Measurements from ENCODE around the gene GZF1. TPM values are rescaled to one million over a fixed set of nuclear protein-coding genes. Genes with fewer than 3 reads are reported as not detected.

GZF1 gene
- total RNA-seq, 1 experiment from 2014 or later = 30.8 TPM

DNA sequence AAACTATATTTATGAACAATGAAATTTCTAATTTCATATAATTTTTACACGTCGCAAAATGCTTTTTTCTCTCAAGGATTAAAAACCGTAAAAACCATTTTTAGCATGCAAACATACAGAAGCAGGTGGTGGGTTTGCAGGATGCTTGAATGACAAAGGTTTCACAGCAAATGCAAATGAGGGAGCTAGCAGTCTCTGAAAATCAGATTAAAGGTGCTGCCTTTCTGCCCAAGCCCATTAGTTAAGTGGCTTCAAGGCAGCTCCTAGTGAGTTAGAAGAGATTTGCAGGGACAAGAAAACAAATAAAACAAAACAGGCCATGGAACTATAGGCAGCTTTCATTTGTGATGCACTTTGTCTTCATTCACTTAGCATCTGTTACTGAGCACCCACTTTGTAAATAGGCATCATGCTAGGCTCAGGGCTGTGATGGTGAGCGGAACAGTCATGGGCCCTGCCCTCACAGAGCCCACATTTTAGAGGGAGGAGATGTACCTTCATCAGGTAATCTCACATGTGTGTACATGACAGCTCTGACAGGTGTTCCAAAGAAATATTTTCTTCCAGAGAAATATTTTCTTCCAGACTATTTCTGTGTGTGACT lies 29.8 kb downstream of the GZF1 start:
- in situ Hi-C loops (cut with HindIII; ENCODE audit: low pct_unique_long_range_greater_than_20kb, low sequenced_read_pairs) = no loop called here
- DNase-seq (ENCODE audit: low read depth) = no peak

DNA sequence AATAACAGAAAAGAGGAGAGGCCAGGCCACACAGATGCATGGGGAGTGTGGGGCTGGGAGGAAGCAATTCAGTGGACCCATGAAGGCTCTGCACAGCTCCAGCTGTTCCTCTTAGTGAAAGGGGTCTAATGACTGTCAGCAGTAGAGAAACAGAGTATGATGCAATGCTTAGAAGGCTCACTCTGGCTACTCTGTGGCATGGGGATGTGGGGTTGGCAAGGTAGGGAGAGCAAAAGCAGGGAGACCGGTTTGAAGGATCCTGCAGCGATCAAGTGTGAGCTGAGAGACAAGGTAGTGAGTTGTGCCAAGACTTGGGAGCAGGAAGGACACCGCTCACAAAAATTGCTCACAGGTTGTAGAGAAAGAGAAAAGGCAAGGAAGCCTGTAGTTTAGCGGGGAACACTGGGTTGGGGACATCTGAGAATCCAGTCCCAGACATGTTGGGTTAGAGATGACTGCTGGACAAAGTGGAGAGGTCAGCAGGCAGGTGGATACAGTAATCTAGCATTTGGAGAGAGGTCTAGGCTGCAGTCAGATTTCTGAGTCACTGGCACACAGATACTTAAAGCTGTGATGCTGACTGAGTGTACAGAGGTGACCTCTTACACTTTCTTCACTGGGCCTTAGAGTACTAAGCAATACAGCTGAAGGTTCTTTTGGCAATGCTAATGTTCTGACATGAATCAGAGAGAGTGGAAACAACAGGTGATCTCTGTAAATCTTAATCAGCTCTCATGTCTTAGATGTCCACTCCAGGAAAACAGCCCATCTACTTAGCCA lies 32.2 kb downstream of the GZF1 start:
- in situ Hi-C loops (cut with HindIII; ENCODE audit: low pct_unique_long_range_greater_than_20kb, low sequenced_read_pairs) = no loop called here

DNA sequence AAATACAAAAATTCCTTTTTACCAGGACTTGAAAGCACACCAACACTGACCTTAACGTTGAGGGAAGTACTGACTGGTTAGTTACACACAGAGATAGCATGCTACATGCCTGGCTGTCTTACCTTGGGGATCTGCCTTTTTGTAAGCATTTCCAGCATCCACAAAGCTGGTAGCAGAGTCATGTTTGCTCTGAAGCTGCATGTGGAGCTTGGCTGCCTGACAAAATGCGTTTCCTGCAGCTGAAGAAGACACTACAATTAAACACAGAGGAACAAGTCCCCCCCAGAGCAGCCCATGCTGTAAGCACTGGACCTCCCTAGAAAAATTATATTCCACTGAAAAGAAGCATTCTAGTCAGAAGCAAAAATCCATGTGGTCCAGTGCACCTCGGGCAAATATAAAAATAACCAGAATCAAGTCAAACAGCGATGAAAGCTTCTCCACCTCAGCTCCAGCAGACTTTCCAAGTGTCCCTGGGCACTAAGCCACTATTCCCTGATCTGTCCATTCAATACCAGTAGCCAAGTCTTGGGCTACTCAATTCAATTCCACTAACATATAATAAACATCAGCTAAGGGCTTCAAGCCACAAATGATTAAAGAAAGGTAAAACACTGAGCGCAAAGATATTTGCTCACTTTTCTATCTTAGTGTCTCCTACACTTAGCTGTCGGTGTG lies 35.1 kb downstream of the GZF1 start:
- in situ Hi-C loops (cut with HindIII; ENCODE audit: low pct_unique_long_range_greater_than_20kb, low sequenced_read_pairs) = no loop called here

More for the DNA sequence above, 32.2 kb downstream of the GZF1 start:
- no peak for DNase-seq (ENCODE audit: low read depth)

GRCh38 chr20:23397961-23398360 lies 36.0 kb downstream of the GZF1 start:
- in situ Hi-C loops (cut with HindIII; ENCODE audit: low pct_unique_long_range_greater_than_20kb, low sequenced_read_pairs) = no loop called here
- DNase-seq (ENCODE audit: low read depth) = no peak

More for the DNA sequence above, 35.1 kb downstream of the GZF1 start:
- DNase-seq (ENCODE audit: low read depth) = no peak

- in situ Hi-C loops (cut with HindIII; ENCODE audit: low pct_unique_long_range_greater_than_20kb, low sequenced_read_pairs) = no loop called here
- DNase-seq (ENCODE audit: low read depth) = no peak
Measured at GRCh38 chr20:23399568-23400241, 37.7 kb downstream of the GZF1 start.

DNA sequence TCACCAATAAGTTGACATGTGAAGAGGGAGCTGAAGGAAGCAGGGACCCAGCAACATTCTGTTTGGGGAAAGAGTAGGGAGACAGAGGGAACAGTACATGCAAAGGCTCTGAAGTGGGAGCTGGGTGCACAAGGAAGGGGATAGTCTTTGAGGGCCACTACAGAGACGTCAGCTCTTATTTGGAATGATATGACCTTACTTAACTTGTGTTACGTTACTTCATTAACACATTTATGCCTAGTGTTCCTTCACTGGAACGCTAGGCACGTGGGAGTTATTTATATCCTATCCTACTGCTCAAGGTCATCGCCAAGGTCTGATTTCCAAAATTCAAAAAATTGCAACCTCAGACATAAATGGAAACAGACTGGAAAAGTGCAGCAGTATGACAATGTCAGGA lies 39.1 kb downstream of the GZF1 start:
- in situ Hi-C loops (cut with HindIII; ENCODE audit: low pct_unique_long_range_greater_than_20kb, low sequenced_read_pairs) = no loop called here
- DNase-seq (ENCODE audit: low read depth) = no peak

DNA sequence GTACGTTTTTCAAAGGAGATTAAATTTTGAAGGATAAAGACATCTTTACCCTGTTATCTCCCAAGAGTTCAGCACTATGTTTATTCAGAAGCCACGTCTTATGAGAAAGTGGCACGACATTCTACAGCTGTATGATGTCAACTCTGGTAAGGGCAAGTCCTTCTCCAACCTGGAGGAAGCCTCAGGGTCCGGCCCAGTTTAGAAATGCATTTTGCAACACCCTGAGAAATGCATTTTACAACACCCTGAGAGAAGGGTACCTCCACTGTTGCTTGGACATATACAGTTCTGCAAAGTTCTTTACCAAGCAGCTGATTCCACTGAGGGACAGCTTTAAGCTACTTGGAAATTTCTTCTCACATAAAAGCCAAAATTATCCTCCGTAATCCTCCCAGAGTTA lies 41.8 kb downstream of the GZF1 start:
- in situ Hi-C loops (cut with HindIII; ENCODE audit: low pct_unique_long_range_greater_than_20kb, low sequenced_read_pairs) = no loop called here
- no peak for DNase-seq (ENCODE audit: low read depth)

DNA sequence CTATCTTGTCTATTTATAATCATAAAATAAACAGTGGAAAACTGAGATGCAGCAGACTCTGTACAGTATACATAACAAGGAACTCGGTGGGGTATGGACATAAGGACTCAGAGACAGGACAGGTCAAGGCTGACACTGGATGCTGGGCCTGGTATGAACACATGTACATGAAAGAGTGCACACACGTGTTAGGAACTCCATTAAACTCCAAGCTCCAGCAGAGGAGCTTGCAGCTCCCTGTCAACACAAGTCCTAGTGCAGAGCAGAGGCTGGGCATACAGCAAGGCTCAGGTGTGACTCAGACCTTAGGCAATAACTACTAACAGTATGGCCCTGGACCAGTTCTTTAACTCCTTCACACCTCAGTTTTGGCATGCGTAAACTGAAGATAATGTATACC lies 42.2 kb downstream of the GZF1 start:
- in situ Hi-C loops (cut with HindIII; ENCODE audit: low pct_unique_long_range_greater_than_20kb, low sequenced_read_pairs) = no loop called here
- no peak for DNase-seq (ENCODE audit: low read depth)

DNA sequence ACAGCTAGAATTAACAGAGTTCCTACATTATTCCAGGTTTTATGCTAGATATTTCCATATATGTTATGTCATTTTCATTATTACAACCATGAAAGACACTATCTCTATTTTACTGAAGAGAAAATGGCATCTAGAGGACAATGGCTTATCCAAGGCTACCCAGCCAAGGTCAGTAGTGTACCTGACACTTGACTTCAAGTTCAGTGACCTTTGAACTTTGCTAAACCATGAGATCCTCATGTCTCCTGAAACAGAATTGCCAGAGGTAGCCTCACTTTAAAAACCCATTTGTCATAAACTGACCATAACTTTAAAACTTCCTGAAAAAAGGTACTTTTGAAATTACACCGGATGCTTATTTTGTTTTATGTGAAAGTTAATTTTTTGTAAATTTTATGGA lies 44.9 kb downstream of the GZF1 start:
- in situ Hi-C loops (cut with HindIII; ENCODE audit: low pct_unique_long_range_greater_than_20kb, low sequenced_read_pairs) = no loop called here

DNA sequence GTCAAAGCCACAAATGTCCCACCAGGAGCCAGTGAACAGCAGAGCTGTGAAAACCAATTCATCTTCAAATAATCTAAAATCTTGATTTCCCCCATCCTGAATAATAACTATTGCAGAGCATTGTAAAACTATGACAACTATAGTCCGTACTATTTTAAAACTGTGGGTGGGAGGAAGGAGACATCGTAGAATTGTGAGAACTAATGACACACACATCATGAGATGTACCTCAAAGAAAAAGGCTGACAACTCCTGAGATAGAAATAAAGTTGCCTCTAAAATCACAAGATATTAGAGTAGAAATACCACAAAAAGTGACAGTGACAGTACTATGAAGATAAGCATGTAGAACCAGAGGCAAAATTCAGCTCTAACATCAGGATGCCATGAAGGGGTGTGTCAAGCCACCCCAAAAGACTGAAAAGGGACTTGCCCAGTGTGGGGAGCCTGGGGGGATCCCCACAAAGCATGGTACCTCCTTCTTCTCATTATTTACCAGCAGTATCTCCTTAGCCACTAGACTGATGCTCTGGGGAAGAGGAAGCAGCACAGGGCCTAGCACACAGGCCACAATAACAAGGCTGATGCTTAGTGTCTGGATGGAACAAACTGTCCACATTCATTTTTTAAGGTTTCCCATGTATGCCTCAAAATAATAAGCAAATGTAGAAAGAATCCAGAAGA lies 45.9 kb downstream of the GZF1 start:
- in situ Hi-C loops (cut with HindIII; ENCODE audit: low pct_unique_long_range_greater_than_20kb, low sequenced_read_pairs) = no loop called here
- DNase-seq (ENCODE audit: low read depth) = no peak

More for the DNA sequence above, 44.9 kb downstream of the GZF1 start:
- no peak for DNase-seq (ENCODE audit: low read depth)

DNA sequence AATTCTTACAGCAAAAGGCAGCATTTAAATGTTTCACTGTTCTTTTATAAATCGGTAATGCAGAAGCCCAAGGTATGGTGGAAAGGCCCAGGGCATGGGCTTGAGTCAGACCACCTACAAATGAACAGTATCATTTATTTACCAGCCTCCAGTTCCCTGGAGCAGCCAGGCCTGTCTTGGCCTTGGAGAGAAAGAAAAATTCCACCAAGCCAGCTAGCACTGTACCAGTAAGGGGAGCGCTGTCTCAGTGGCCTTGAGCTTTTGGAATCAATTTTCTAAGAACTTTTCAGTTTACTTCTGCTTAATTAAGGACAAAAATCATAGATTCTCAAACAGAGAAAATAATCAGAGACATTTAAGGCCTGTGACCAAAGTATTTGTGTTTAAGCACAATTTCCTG lies 47.0 kb downstream of the GZF1 start:
- in situ Hi-C loops (cut with HindIII; ENCODE audit: low pct_unique_long_range_greater_than_20kb, low sequenced_read_pairs) = no loop called here
- DNase-seq (ENCODE audit: low read depth) = no peak

GRCh38 chr20:23409800-23410199 lies 47.8 kb downstream of the GZF1 start:
- in situ Hi-C loops (cut with HindIII; ENCODE audit: low pct_unique_long_range_greater_than_20kb, low sequenced_read_pairs) = no loop called here
- no peak for DNase-seq (ENCODE audit: low read depth)

- in situ Hi-C loops (cut with HindIII; ENCODE audit: low pct_unique_long_range_greater_than_20kb, low sequenced_read_pairs) = no loop called here
- DNase-seq (ENCODE audit: low read depth) = no peak
Measured at GRCh38 chr20:23410916-23411695, 49.1 kb downstream of the GZF1 start.

DNA sequence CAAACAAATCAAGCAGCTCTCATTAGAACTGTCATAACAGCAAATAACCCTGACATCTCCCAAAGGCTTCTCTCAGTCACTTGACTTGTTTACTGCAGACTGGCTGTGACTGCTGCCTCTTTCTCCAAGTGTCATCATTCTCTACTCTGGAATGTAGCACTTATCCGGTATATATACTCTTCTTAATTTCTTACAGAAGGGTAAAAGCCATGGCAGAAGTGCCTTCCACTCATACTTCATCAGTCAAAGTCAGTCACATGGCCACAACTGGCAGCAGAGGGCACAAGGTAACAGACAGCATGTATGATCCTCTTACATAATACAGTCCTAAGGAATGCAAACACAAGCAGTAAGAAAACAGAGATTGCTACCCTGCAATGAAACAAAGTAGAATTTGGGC lies 50.0 kb downstream of the GZF1 start:
- in situ Hi-C loops (cut with HindIII; ENCODE audit: low pct_unique_long_range_greater_than_20kb, low sequenced_read_pairs) = no loop called here
- peak; percentile 14 for DNase-seq (ENCODE audit: low read depth)

GRCh38 chr20:23413862-23414422 lies 52.0 kb downstream of the GZF1 start:
- in situ Hi-C loops (cut with HindIII; ENCODE audit: low pct_unique_long_range_greater_than_20kb, low sequenced_read_pairs) = no loop called here
- no peak for DNase-seq (ENCODE audit: low read depth)

DNA sequence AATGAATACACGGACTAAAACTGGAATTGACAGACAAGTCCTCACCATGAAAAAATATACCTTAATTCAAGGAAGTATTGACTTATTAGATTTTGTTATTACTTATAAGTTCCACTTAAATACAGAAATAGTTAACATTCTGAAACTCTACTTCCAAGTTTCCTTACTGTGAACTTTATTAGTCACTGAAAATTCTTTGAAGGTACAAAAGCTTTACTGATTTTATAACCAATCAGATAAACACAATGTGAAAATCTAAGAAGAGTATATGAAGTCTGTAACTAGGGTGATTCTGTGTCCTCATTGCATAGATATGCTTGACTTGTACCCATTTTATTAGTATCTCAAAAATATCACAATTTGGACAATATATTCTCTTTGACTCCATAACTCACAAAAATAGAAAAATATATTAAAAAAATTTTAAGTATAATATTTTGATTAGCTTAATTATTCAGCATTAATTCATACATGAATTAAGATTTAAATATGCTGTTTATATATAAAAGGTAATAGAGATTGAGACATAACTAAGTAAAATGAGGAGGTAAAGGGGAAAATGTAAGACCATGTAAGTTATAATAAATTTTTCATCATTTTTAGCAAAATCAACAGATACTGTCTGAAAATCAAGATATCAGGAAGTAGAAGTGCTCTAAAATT lies 52.7 kb downstream of the GZF1 start:
- no peak for DNase-seq (ENCODE audit: low read depth)
- in situ Hi-C loops (cut with HindIII; ENCODE audit: low pct_unique_long_range_greater_than_20kb, low sequenced_read_pairs) = no loop called here

GRCh38 chr20:23415555-23415954 lies 53.6 kb downstream of the GZF1 start:
- in situ Hi-C loops (cut with HindIII; ENCODE audit: low pct_unique_long_range_greater_than_20kb, low sequenced_read_pairs) = no loop called here
- no peak for DNase-seq (ENCODE audit: low read depth)
